ENCODE data around the gene KRT14.
"Not testable (repeated sequence)": the region's sequence is repeated elsewhere in the genome, so short reads cannot be mapped to it uniquely, and the experiment has no call there.

The KRT14 gene

GRCh38 chr17:41622340-41623183, 35.9 kb upstream of the KRT14 start:
- peak; percentile 25 for DNase-seq

DNA sequence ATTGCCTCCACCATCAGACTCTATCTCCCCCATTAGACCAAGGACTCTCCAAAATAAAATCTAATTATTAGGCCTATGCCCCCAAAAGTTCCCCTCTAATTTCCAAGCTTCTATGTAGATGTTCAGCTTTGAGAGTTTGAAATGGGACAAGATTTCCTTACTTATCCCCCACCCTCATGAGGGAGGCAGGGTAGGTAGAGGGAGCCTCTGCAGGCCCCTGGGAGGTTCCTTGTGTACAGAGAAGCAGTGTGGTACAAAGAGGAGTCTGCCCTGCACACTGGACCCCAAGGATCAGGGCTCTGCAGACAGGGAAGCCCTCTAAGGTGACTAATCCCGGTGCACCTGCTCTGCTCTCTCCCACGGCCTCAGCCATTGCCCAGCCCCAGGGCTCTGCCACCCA, 35.2 kb upstream of the KRT14 start:
- DNase-seq = peak; percentile 17

DNA sequence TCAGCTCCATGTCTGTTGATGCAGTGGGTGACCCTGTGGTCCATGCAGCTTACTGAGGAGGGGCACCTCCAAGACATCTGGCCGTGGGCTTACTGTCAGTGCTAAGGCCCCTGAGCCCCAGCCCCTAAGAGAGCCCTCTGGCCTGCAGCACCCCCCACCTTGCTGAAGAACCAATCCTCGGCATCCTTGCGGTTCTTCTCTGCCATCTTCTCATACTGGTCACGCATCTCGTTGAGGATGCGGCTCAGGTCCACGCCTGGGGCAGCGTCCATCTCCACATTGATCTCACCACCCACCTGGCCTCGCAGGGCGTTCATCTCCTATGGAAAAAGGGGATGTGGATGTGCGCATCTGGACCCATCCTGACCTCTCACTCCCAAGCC, 34.7 kb upstream of the KRT14 start:
- DNase-seq = peak; percentile 11

DNA sequence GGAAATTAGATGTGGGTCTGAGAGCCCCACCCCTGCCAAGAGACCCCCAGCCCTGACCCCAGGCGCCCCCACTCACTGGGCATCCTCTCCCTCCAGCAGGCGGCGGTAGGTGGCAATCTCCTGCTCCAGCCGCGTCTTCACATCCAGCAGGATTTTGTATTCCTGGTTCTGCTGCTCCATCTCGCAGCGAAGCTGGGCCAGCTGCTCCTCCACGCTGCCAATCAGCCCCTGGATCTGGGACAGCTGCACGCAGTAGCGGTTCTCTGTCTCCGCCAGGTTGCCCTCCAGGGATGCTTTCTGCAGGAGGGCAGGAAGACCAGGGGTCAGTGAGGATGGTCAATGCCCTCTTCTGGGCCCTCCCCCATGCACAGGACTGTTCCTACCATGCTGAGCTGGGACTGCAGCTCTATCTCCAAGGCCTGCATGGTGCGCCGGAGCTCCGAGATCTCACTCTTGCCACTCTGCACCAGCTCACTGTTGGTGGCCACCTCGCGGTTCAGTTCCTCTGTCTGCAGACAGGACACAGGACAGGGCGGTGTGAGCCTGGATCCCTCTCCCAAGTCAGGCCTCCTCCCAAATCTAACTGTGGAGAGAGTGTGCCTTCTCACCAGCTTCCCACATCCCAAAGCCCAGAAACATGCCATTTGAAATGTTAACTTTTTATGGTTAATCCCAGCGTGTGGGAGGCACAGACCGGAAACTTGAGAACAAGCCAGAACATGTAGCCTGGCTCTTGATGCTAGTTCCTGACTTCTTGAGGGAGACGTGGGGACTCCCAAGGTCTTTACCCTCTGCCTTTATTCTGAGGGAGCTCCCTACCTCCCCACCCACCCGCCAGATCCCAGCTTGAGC, 34.1 kb upstream of the KRT14 start:
- peak; percentile 28 for DNase-seq

DNA sequence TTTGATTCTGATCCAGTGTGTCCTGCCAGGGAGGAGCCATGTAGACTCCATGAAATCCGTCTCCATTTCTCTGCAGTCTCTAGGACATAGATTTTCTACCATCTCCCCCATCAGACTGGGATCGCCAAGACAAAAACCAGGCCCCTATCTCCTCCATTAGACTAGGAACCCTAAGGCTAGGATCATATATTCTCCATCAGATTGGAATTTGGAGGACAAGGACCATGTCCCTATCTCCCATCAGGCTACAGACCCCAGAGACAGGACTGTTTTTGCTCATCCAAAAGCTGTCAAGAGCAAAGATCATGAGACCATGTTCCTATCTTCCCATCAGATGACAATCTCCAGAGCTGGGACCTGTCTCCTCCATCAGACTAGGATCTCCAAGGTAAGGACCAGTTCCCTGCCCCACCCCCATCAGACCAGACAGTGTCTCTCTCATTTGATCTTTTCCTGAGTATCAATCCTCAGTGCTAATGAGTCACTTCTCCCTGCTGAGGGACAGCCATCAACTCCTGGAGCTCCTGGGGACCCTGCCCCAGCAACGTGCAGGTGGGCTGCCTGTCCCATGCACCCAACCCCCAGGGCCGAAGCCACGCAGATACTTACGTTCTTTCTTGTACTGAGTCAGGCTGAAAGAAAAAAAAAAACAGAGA, 33.4 kb upstream of the KRT14 start:
- DNase-seq = peak; percentile 25

DNA sequence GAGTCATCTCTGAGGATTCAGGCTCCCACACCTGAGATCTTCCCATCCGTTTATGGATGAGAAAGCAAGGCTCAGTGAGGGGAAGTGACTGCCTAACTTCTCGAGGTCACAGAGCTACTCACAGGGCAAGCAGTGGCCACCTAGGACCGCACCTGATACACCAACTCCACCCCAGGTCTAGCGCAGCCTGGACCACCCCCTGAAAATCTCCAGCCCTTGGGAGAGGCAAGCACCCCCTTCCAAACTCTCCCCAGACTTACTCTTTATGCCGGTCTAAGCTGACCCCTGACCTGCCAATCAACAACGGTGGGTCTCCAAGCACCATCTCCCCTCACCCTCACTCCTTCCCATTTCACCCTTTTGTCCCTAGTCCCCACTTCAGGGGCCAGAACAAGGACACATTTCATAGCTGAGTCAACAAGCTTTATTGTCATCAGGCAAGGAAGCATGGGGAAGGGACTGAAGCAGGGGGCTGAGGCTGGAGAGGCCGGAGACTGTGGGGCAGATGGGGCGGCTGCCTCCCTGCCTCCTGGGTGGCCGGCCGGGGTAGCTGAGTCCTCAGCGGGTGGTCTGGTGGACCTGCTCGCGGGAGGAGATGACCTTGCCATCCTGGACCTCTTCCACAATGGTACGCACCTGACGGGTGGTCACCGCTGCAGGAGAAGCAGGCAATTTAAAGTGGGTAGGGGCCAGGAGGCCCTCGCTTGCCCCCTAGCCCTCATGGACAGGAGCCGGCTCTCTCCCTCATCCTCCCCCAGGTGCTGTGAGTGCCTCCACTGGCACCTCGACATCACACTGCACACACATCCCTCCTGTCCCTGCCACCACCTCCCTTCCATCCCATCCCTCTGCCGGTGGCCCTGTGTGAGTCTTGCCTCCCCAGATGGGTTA, 32.6 kb upstream of the KRT14 start:
- DNase-seq = peak; percentile 17

- peak; percentile 32 for DNase-seq
Measured at GRCh38 chr17:41618341-41619035, 31.8 kb upstream of the KRT14 start.

DNA sequence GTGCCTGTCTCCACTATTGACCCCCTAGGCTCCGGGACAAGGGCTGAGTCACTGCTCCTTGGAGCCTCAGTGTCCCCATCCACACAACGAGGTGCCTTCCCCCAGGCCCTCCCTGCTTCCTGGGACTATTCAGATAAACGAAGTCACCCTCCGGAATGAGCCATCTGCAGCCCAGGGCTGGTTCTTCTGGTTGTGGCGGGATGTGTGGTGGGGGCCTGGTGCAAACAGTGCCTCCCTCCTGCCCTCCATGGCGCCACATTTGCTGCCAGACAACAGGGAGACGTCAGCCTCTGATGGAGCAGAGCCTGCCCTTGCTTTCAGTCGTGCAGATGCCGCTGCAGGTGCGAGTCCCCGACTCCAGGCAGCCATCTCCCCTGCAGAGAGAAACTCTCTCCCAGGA, 31.0 kb upstream of the KRT14 start:
- DNase-seq = no peak

- no peak for DNase-seq
Measured at GRCh38 chr17:41617136-41617535, 30.4 kb upstream of the KRT14 start.

DNA sequence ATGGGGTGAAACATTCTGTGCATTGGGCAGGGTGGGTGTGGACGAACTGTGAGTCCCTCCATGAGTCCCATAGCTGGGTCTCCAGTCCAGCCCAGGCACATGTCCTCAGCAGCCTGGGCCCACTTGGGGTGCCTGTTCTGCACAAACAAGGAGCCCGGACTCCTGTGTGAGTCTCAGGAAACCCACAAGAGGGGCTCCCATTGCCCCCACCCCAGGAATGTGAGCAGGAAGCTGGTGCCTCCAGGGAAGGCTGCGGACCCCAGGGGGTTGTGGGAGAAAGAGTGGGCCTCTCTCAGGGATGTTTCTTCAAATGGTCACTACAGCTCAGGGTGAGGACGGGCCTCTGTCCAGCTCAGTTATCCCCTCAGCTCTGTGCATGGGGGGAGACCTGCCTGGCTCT, 29.8 kb upstream of the KRT14 start:
- not testable (repeated sequence) for DNase-seq

GRCh38 chr17:41615454-41615853, 28.8 kb upstream of the KRT14 start:
- DNase-seq = no peak

DNA sequence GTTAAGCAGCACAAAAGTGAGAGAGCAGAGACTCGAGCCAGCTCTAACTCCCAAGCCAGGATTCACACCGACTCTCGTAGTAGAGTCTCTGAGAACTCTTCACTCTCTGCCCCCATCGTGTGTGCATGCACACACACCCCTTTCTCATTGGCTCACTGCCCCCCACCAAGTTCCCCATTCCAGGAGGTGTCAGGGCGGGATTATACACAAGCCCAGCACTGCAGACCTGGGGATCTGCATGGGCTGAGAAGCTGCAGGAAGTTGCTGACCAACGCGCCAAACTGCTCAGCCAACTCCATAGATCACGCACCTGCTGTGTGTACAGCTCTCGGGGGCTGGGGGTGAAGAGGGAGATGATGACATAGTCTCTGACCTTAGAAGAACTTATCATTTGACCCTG, 28.1 kb upstream of the KRT14 start:
- not testable (repeated sequence) for DNase-seq

DNA sequence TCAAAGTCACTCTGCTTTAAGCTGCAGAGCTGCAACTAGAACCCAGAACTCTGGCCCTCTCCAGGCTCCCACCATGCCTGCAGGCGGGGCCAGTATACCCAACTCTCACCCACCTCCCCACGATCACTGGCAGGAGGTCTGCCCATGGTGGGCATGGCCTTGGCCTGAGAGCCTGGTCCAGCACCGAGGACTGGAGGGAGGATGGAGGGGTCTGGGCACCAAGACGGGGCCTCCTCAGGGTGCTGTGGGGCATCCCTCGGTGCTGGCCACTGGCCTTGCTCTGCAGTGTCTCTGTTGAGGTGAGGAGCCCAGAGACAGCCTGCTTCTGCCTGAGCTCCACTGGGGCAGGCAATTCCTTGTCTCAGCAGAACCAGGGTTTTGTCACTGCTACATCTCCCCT, 27.4 kb upstream of the KRT14 start:
- no peak for DNase-seq

DNA sequence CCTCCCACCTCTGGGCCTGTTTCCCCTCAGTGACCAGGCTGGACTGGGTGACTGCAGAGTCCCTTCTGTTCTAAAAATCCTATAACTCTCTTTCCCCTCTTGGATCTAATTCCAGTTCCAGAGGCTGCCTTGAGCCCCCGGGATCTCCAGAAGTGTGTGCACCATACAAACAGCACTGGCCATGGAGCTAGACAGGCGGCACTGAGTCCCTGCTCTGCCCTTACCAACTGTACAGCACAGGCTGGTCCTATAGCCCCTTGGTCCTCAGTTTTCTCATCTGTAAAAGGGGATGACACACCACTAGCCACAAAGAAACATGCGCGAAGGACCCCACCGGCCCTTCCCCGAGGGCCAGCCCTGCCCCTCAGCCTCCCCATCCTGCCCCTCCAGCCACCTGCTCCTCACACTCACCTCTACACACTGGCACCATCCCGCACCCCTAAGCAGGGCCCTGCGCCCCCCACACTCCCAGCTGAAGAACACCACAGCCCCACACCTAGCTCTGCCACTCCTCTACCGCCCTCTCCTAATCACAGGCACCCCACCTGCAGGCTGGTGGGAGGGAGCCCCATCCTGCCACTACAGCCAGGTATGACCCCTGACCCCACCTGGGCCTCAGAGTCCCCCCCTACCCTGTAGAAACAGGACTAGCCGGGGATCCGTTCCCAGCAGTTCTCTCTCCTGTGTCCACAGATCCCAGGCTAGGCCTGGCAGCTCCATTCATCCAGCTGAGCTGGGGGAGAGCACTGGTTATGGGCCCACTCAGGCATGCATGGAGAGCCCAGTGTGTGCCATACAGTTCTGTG, 26.8 kb upstream of the KRT14 start:
- no peak for DNase-seq

DNA sequence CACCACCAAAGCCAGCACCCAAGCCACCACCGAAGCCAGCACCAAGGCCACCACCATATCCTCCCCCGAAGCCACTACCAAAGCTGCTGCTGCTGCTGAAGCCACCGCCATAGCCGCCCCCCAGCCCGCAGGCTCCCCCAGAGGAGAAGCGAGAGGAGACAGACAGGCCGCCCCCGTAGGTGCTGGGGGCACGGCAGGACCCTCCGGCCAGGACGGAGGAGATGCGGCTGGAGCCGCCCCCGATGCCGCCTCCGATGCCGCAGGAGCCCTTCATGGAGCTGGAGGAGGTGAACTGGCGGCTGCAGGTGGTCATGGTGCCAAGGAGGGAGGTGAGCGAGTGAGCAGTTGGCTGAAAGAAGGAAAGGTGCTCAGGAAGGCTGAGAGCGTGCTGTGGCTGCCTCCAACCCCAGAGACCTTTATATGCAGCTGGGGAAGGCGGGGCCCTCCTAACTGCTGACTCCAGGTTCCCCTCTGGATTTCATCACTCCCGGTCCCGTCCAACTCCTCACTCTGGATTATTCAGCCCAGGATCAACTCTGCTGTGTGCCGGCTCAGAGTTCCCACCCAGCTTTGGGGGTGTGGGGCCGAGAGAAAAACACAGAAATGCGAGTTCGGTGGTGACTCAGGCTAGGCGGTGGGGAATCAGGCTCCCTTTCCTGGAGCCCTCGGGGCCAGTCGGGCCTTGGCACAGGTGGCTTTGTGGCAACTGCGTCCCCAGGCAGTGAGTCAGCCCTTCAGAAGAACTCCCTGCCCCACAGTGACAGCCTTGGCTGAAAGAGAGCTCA, 25.9 kb upstream of the KRT14 start, which contains the start of gene KRT16:
KRT16 (minus strand) TSS at position 392 of the 785 bp plus-strand sequence; CDS start at position 313, 79 bp downstream.
- not testable (repeated sequence) for DNase-seq

DNA sequence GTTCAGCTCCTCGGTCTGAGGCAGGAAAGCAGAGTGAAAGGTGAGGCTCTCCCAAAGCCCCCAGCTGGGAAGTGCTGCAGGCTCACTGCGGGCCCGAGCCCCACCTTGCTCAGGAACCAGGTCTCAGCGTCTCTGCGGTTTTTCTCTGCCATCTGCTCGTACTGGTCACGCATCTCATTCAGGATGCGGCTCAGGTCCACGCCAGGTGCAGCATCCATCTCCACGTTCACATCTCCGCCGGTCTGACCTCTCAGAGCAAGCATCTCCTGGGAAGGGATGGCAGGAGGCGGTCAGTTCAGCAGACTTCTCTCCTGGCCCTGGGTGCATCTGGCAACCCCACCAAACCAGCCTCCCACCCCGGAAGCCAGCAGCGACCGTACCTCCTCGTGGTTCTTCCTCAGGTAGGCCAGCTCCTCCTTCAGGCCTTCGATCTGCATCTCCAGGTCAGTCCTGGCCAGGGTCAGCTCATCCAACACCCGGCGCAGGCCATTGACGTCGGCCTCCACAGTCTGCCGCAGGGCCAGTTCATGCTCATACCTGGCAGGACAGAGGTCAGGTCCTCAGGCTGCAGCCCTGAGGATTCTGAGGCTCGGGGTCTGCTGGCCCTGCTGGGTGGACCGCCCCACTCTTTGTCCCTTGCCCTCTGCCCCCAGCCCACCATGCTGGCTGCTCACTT, 24.4 kb upstream of the KRT14 start:
- DNase-seq = no peak

DNA sequence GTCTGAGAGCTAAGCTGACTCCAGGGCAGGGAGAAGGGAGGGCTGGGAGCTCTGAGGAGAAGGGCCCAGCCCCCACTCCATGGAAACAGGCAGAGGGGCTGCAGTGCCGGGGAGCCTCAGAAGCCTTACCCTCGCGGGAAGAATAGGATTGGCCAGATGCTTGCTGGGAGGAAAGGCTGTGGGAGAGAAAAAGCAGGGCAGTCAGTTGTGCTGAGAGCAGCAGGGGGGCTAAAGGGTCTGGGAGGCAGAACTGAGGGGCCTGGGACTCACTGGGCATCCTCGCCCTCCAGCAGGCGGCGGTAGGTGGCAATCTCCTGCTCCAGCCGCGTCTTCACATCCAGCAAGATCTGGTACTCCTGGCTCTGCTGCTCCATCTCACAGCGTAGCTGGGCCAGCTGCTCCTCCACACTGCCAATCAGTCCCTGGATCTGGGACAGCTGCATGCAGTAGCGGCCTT, 23.4 kb upstream of the KRT14 start:
- not testable (repeated sequence) for DNase-seq

GRCh38 chr17:41606930-41607329, 20.2 kb upstream of the KRT14 start:
- not testable (repeated sequence) for DNase-seq

DNA sequence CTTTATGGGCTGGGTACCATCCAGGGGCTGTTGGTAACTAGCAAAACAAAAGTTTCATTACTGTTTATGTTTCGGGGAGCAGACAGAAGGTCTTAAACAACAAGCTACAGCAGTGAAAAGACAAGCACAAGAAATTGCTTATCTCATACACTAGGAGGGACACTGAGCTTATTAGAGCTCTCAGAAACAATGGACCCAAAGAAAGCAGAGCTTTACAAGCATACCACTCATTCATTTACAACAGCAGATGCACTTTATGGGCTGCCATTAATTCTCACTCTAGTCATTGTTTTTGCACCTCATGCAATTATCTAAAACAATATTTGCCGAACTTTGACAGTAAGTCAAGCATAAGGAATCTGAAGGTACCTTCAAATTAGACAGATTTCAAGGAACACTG, 15.8 kb upstream of the KRT14 start:
- no peak for DNase-seq
